Thyroid gland (tissue), 4 donors: Measurements from ENCODE around the gene DYNLT2. TPM values are rescaled to one million over a fixed set of nuclear protein-coding genes. Genes with fewer than 3 reads are reported as not detected.
A peak's percentile ranks its signal among the peaks of the same experiment; 100 is the strongest.
"Not testable (repeated sequence)": the region's sequence is repeated elsewhere in the genome, so short reads cannot be mapped to it uniquely, and the experiment has no call there.

ENCODE experiments used
- DNase-seq, 2 donors: peaks; one replicate each; pipeline ENCODE4 v3.0.0-alpha.2; 2019
- H3K27ac ChIP-seq, 3 donors: fragments of 200-600 bp; sonication (generic); 1 replicate in 2 of 3; 2 replicates in 1 of 3; pipeline ENCODE4 v1.5.1; 2016 to 2019; ENCODE audit warnings: mild to moderate bottlenecking in 1 of 3, moderate library complexity in 1 of 3
- H3K27me3 ChIP-seq: fragments of 200-600 bp; sonication (generic); one replicate; pipeline ENCODE4 v1.5.1; 2019
- H3K36me3 ChIP-seq, 2 donors: fragments of 200-600 bp; sonication (generic); one replicate each; pipeline ENCODE4 v1.5.1; 2016 to 2019
- H3K4me1 ChIP-seq, 2 donors: fragments of 200-600 bp; sonication (generic); one replicate each; pipeline ENCODE4 v1.5.1; 2017 to 2019
- H3K4me3 ChIP-seq, 3 donors: fragments of 200-600 bp; sonication (generic); replicated peaks in 1 of 3; 1 replicate in 2 of 3; 2 replicates in 1 of 3; pipeline ENCODE4 v1.5.1; 2016; ENCODE audit warnings: mild to moderate bottlenecking in 1 of 3
- H3K9me3 ChIP-seq: fragments of 200-600 bp; sonication (generic); one replicate; pipeline ENCODE4 v1.5.1; 2017
- CTCF ChIP-seq, 6 experiments: fragments of 200-600 bp in 3 of 6; fragments of 450-650 bp in 3 of 6; sonication (generic) in 3 of 6; IDR thresholded peaks; one replicate each; pipeline ENCODE4 v1.5.1; 2016 to 2019; ENCODE audit warnings: antibody characterized with exemption in 6 of 6, mild to moderate bottlenecking in 2 of 6, inconsistent platforms in 1 of 6, moderate library complexity in 1 of 6
- POLR2A ChIP-seq, 2 donors: fragments of 450-650 bp; IDR thresholded peaks; one replicate each; pipeline ENCODE4 v1.6.1; 2017; ENCODE audit warnings: antibody characterized with exemption in 2 of 2, mild to moderate bottlenecking in 2 of 2, moderate library complexity in 1 of 2
- WGBS, 2 donors: methylation state at CpG; one replicate each; pipeline ENCODE4 v1.1.5; 2017; 5-methylcytosine and 5-hydroxymethylcytosine counted together
- intact Hi-C: fragments of 100-400 bp; cut with DNase I; formaldehyde crosslinking; loops from one replicate; pipeline ENCODE4 v1.15.1; 2023
- total RNA-seq, 4 donors: library from RNA; depleted of rRNA; stranded (reverse); fragments of >200 nt; gene quantifications; one replicate each; pipeline ENCODE4 v1.2.3, GENCODE V29; 2016

Gene DYNLT2
- total RNA-seq, 4 donors from 2014 or later: 0.50 to 5.5 (median 2.5) TPM

- no peaks in the 10 kb centered on the region for H3K27me3 ChIP-seq
- TF ChIP-seq POLR2A (IDR thresholded peaks at IDR 0.05) (no peak), CTCF (IDR thresholded peaks at IDR 0.05) (no peak)
- peaks cover 14 to 29% of the 10 kb centered on the region in 2 donors for H3K4me1 ChIP-seq
- intact Hi-C loops: loop anchor here (10.0 kb wide), 1 partner anchor 53 kb away; the partner anchor contains the start of genes DYNLT2 and ERMARD
- H3K4me3 ChIP-seq: peak overlapping the region; percentile 62 to 83 (median 78)
- peak overlapping the region; percentile 85 to 93 (median 88) for H3K27ac ChIP-seq
- peak in 1 of 2 donors; percentile 8 for DNase-seq
- no peaks in the 10 kb centered on the region for H3K36me3 ChIP-seq
- WGBS, 2 donors: 0% methylated on average over 22 to 27 of the region's 54 CpGs
- H3K9me3 ChIP-seq: no peaks in the 10 kb centered on the region
Observed at GRCh38 chr6:169701311-169701953, 49.9 kb downstream of the DYNLT2 start.

GRCh38 chr6:169700296-169700695, 51.1 kb downstream of the DYNLT2 start:
- Histone ChIP-seq H3K9me3 (no peaks in the 10 kb centered on the region), H3K27ac (no peak overlapping the region), H3K4me3 (no peak overlapping the region), H3K27me3 (no peaks in the 10 kb centered on the region), H3K36me3 (no peaks in the 10 kb centered on the region), H3K4me1 (peaks cover 14 to 29% of the 10 kb centered on the region in 2 donors)
- DNase-seq: no peak
- intact Hi-C loops: loop anchor here (10.0 kb wide), 1 partner anchor 55 kb away; the partner anchor contains the start of genes DYNLT2 and ERMARD
- WGBS, 2 donors: 54 to 61% methylated on average over 5 of the region's 5 CpGs
- no peak for TF ChIP-seq POLR2A (IDR thresholded peaks at IDR 0.05)
- TF ChIP-seq CTCF (IDR thresholded peaks at IDR 0.05): no peak

GRCh38 chr6:169697115-169697514, 54.3 kb downstream of the DYNLT2 start:
- intact Hi-C loops, H3K36me3 ChIP-seq, H3K27me3 ChIP-seq, H3K4me3 ChIP-seq, H3K27ac ChIP-seq, H3K9me3 ChIP-seq, DNase-seq: not testable (repeated sequence)
- peaks cover 0 to 16% of the 10 kb centered on the region in 2 donors for H3K4me1 ChIP-seq
- WGBS, 2 donors: 76 to 90% methylated on average over 10 of the region's 10 CpGs
- TF ChIP-seq CTCF (IDR thresholded peaks at IDR 0.05): peak in 1 of 6 experiments; percentile 31

- TF ChIP-seq POLR2A (IDR thresholded peaks at IDR 0.05): no peak
- TF ChIP-seq CTCF (IDR thresholded peaks at IDR 0.05): no peak
- 62% methylated on average over 5 of the region's 5 CpGs for WGBS, 2 donors
- Histone ChIP-seq H3K27ac (peak overlapping the region in 1 of 3 donors; percentile 9), H3K36me3 (no peaks in the 10 kb centered on the region), H3K4me1 (peaks cover 0 to 6% of the 10 kb centered on the region in 2 donors), H3K9me3 (no peaks in the 10 kb centered on the region), H3K27me3 (no peaks in the 10 kb centered on the region), H3K4me3 (no peak overlapping the region)
- peak; percentile 9 to 32 for DNase-seq
- intact Hi-C loops: no loop called here
Observed at GRCh38 chr6:169695131-169695530, 56.2 kb downstream of the DYNLT2 start.

- intact Hi-C loops: no loop called here
- 97 to 100% methylated on average over 3 of the region's 3 CpGs for WGBS, 2 donors
- peaks cover 0 to 3% of the 10 kb centered on the region in 2 donors for H3K4me1 ChIP-seq
- TF ChIP-seq CTCF (IDR thresholded peaks at IDR 0.05) (no peak), POLR2A (IDR thresholded peaks at IDR 0.05) (no peak)
- no peak overlapping the region for H3K4me3 ChIP-seq
- DNase-seq: no peak
- H3K9me3 ChIP-seq: no peaks in the 10 kb centered on the region
- H3K27ac ChIP-seq: no peak overlapping the region
- no peaks in the 10 kb centered on the region for H3K36me3 ChIP-seq
- no peaks in the 10 kb centered on the region for H3K27me3 ChIP-seq
Observed at GRCh38 chr6:169692516-169692915, 58.9 kb downstream of the DYNLT2 start.
